Transverse colon (tissue), 4 donors: ENCODE data around the gene CD276.

Experiments used
- EP300 ChIP-seq: sonication (generic); formaldehyde crosslinking; IDR thresholded peaks from one replicate; pipeline ENCODE4 v1.6.1; 2017; ENCODE audit warnings: antibody characterized with exemption, low read depth
- POLR2A ChIP-seq: fragments of 450-650 bp; IDR thresholded peaks from one replicate; pipeline ENCODE4 v1.6.1; 2016; ENCODE audit warnings: antibody characterized with exemption, mild to moderate bottlenecking, moderate library complexity
- POLR2AphosphoS5 ChIP-seq, 3 donors: sonication (generic); formaldehyde crosslinking; IDR thresholded peaks; one replicate each; pipeline ENCODE4 v1.6.1; 2016; ENCODE audit warnings: antibody characterized with exemption in 3 of 3
- TF ChIP-seq, protein P1 (sequence below), 5 experiments: fragments of 200-600 bp in 3 of 5; fragments of 450-650 bp in 2 of 5; sonication (generic) in 3 of 5; IDR thresholded peaks; 1 replicate in 2 of 5; 2 replicates in 3 of 5; pipeline ENCODE4 v1.5.1; 2016 to 2017; ENCODE audit warnings: antibody characterized with exemption in 5 of 5, inconsistent platforms in 3 of 5, mild to moderate bottlenecking in 2 of 5, moderate library complexity in 1 of 5

DNA sequence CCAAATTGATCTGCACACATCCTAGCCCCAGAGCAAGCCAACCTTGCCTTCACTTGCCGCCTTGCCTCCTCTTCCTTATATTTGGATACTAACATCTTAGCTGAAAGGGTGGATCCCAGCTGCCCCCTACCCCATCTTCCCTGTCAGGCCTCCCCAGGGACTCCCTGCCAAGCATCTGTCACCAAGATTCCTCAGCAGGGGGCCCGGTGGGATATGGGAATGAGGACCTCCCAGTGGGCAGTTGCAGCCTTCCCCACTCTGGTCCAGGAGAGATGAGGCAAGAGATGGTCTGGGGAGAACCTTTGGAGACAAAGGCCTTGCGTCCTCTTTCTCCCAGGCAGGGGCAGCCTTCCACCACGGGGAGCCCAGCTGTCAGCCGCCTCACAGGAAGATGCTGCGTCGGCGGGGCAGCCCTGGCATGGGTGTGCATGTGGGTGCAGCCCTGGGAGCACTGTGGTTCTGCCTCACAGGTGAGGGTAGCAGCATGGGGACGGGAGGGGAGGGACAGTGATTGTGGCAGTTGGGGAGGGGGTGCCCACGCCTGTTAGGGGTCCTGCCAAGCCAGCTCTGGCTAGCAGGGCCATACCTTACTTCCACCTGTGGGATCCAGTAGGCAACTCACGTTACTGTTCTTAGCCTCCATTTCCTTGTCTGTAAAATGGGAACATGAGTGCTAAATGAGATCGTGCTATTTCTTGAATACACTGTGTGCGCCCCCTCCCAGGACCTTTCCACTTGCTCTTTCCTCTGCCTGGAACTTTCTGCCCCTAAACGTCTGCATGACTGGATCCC, 15.3 kb downstream of the CD276 start:
- TF ChIP-seq POLR2A (no peak), EP300 (no peak), POLR2AphosphoS5 (IDR thresholded peaks at IDR 0.05) (no peak)
- TF ChIP-seq, protein P1, sequence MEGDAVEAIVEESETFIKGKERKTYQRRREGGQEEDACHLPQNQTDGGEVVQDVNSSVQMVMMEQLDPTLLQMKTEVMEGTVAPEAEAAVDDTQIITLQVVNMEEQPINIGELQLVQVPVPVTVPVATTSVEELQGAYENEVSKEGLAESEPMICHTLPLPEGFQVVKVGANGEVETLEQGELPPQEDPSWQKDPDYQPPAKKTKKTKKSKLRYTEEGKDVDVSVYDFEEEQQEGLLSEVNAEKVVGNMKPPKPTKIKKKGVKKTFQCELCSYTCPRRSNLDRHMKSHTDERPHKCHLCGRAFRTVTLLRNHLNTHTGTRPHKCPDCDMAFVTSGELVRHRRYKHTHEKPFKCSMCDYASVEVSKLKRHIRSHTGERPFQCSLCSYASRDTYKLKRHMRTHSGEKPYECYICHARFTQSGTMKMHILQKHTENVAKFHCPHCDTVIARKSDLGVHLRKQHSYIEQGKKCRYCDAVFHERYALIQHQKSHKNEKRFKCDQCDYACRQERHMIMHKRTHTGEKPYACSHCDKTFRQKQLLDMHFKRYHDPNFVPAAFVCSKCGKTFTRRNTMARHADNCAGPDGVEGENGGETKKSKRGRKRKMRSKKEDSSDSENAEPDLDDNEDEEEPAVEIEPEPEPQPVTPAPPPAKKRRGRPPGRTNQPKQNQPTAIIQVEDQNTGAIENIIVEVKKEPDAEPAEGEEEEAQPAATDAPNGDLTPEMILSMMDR (IDR thresholded peaks at IDR 0.05) = no peak
